Measurements from ENCODE around the gene MT1G. TPM values are rescaled to one million over a fixed set of nuclear protein-coding genes. Genes with fewer than 3 reads are reported as not detected.

MT1G gene
- total RNA-seq, 2 experiments from 2014 or later = not detected

- no peaks in the 10 kb centered on the region for H3K9me2 ChIP-seq (ENCODE audit: insufficient read depth, low read length)
- no peak for DNase-seq (ENCODE audit: low spot score)
- no TSS peak for BruUV-seq (replicated peaks)
- H3K9me3 ChIP-seq (ENCODE audit: low read length) = no peaks in the 10 kb centered on the region
- H3K4me1 ChIP-seq (ENCODE audit: insufficient read depth, low read length, poor library complexity, severe bottlenecking) = no peaks in the 10 kb centered on the region
- ChIA-PET CTCF (ENCODE audit: unreplicated experiment) (no interaction called here), POLR2A (no interaction called here)
- TF ChIP-seq EZH2phosphoT487 (IDR thresholded peaks at IDR 0.05; ENCODE audit: borderline replicate concordance, low read depth, low read length) (no peak), CTCF (conservative IDR thresholded peaks at IDR 0.05; ENCODE audit: low read length) (no peak)
- H4K20me1 ChIP-seq (ENCODE audit: insufficient read depth, low read length) = no peaks in the 10 kb centered on the region
- no peak overlapping the region for H3K4me2 ChIP-seq (ENCODE audit: low read length)
- no peak overlapping the region for H3K27ac ChIP-seq (ENCODE audit: low read depth, low read length, poor library complexity, severe bottlenecking)
- no peaks in the 10 kb centered on the region for H3K79me2 ChIP-seq (ENCODE audit: insufficient read depth, low read depth, low read length)
- H2AFZ ChIP-seq (ENCODE audit: low read length) = no peak overlapping the region
- intact Hi-C loops (cut with micrococcal nuclease; ENCODE audit: unreplicated experiment) = no loop called here
- no peaks in the 10 kb centered on the region for H3K36me3 ChIP-seq (ENCODE audit: insufficient read depth, low read length)
- H3K4me3 ChIP-seq (ENCODE audit: low read depth, low read length, poor library complexity, severe bottlenecking) = no peak overlapping the region
These were observed 3.4 kb downstream of the MT1G start for GRCh38 chr16:56664506-56664905.

- no peaks in the 10 kb centered on the region for H3K9me3 ChIP-seq (ENCODE audit: low read length)
- no peaks in the 10 kb centered on the region for H3K9me2 ChIP-seq (ENCODE audit: insufficient read depth, low read length)
- no peak overlapping the region for H3K4me2 ChIP-seq (ENCODE audit: low read length)
- H3K4me1 ChIP-seq (ENCODE audit: insufficient read depth, low read length, poor library complexity, severe bottlenecking) = no peaks in the 10 kb centered on the region
- H3K79me2 ChIP-seq (ENCODE audit: insufficient read depth, low read depth, low read length) = no peaks in the 10 kb centered on the region
- no peak for DNase-seq (ENCODE audit: low spot score)
- no TSS peak for BruUV-seq (replicated peaks)
- H4K20me1 ChIP-seq (ENCODE audit: insufficient read depth, low read length) = no peaks in the 10 kb centered on the region
- no peaks in the 10 kb centered on the region for H3K36me3 ChIP-seq (ENCODE audit: insufficient read depth, low read length)
- no peak for TF ChIP-seq CTCF (conservative IDR thresholded peaks at IDR 0.05; ENCODE audit: low read length)
- no peak for TF ChIP-seq EZH2phosphoT487 (IDR thresholded peaks at IDR 0.05; ENCODE audit: borderline replicate concordance, low read depth, low read length)
- ChIA-PET POLR2A (interaction anchor here (0.7 kb wide), 1 partner anchor 171 kb away, joined by 3 read pairs; no protein-coding TSS in a partner anchor), CTCF (ENCODE audit: unreplicated experiment) (no interaction called here)
- H3K27ac ChIP-seq (ENCODE audit: low read depth, low read length, poor library complexity, severe bottlenecking) = no peak overlapping the region
- H3K4me3 ChIP-seq (ENCODE audit: low read depth, low read length, poor library complexity, severe bottlenecking) = no peak overlapping the region
- H2AFZ ChIP-seq (ENCODE audit: low read length) = no peak overlapping the region
- intact Hi-C loops (cut with micrococcal nuclease; ENCODE audit: unreplicated experiment) = no loop called here
These were observed 5.2 kb downstream of the MT1G start for GRCh38 chr16:56662357-56663354.

GRCh38 chr16:56658327-56658875 lies 9.5 kb downstream of the MT1G start:
- no peak overlapping the region for H2AFZ ChIP-seq (ENCODE audit: low read length)
- no peaks in the 10 kb centered on the region for H3K9me2 ChIP-seq (ENCODE audit: insufficient read depth, low read length)
- H3K79me2 ChIP-seq (ENCODE audit: insufficient read depth, low read depth, low read length) = no peaks in the 10 kb centered on the region
- DNase-seq (ENCODE audit: low spot score) = no peak
- no peaks in the 10 kb centered on the region for H3K36me3 ChIP-seq (ENCODE audit: insufficient read depth, low read length)
- H3K4me2 ChIP-seq (ENCODE audit: low read length) = peak overlapping the region; percentile 45; the same call in 1 of the 2 replicates
- no peak for TF ChIP-seq EZH2phosphoT487 (IDR thresholded peaks at IDR 0.05; ENCODE audit: borderline replicate concordance, low read depth, low read length)
- no peak for TF ChIP-seq CTCF (conservative IDR thresholded peaks at IDR 0.05; ENCODE audit: low read length)
- intact Hi-C loops (cut with micrococcal nuclease; ENCODE audit: unreplicated experiment) = no loop called here
- POLR2A ChIA-PET = no interaction called here
- no peak overlapping the region for H3K27ac ChIP-seq (ENCODE audit: low read depth, low read length, poor library complexity, severe bottlenecking)
- H3K9me3 ChIP-seq (ENCODE audit: low read length) = no peaks in the 10 kb centered on the region
- H4K20me1 ChIP-seq (ENCODE audit: insufficient read depth, low read length) = no peaks in the 10 kb centered on the region
- no peaks in the 10 kb centered on the region for H3K4me1 ChIP-seq (ENCODE audit: insufficient read depth, low read length, poor library complexity, severe bottlenecking)
- CTCF ChIA-PET (ENCODE audit: unreplicated experiment) = no interaction called here
- H3K4me3 ChIP-seq (ENCODE audit: low read depth, low read length, poor library complexity, severe bottlenecking) = no peak overlapping the region
- no TSS peak for BruUV-seq (replicated peaks)
